ENCODE results near the gene KRT6A.

- TF ChIP-seq CTCF (IDR thresholded peaks at IDR 0.05; ENCODE audit: low read depth, low read length, missing input control) (no peak), ATF3 (IDR thresholded peaks at IDR 0.05) (no peak), MAX (IDR thresholded peaks at IDR 0.05) (no peak), TAF1 (conservative IDR thresholded peaks at IDR 0.05) (no peak), YY1 (IDR thresholded peaks at IDR 0.05) (no peak)
Observed at GRCh38 chr12:52502877-52503276, 9.8 kb upstream of the KRT6A start.
